PC-3 (cell line): ENCODE data around the gene TSPAN11.

Experiments used
- EZH2phosphoT487 ChIP-seq: fragments of 300-600 bp; sonication (generic); IDR thresholded peaks from 2 replicates; pipeline ENCODE4 v1.6.1; 2018; ENCODE audit warnings: mild to moderate bottlenecking, antibody characterized with exemption, low read length, borderline replicate concordance
- TF ChIP-seq, protein P1 (sequence below): fragments of 300-600 bp; sonication (generic); conservative IDR thresholded peaks from 2 replicates; pipeline ENCODE4 v1.5.1; 2017; ENCODE audit warnings: antibody characterized with exemption, low read depth, mild to moderate bottlenecking, low read length

DNA sequence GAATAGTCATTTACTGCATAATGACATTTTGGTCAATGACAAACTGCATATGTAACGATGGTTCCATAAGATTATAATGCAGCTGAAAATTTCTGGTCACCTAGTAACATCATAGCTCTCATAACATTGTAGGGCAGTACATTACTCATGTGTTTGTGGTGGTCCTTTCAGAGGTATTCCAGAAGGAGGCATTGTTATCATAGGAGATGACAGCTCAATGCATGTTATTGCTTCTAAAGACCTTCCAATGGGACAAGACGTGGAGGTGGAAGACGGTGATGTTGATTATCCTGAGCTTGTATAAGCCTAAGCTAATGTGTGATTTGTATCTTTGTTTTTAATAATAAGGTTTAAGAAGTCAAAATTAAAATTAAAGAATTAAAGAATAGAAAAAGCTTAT lies 43.8 kb upstream of the TSPAN11 start:
- TF ChIP-seq EZH2phosphoT487 = no peak
- TF ChIP-seq, protein P1, sequence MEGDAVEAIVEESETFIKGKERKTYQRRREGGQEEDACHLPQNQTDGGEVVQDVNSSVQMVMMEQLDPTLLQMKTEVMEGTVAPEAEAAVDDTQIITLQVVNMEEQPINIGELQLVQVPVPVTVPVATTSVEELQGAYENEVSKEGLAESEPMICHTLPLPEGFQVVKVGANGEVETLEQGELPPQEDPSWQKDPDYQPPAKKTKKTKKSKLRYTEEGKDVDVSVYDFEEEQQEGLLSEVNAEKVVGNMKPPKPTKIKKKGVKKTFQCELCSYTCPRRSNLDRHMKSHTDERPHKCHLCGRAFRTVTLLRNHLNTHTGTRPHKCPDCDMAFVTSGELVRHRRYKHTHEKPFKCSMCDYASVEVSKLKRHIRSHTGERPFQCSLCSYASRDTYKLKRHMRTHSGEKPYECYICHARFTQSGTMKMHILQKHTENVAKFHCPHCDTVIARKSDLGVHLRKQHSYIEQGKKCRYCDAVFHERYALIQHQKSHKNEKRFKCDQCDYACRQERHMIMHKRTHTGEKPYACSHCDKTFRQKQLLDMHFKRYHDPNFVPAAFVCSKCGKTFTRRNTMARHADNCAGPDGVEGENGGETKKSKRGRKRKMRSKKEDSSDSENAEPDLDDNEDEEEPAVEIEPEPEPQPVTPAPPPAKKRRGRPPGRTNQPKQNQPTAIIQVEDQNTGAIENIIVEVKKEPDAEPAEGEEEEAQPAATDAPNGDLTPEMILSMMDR = no peak
